Mesendoderm (in vitro differentiated cells): ENCODE results near the gene DPYSL4.
A peak's percentile ranks its signal among the peaks of the same experiment; 100 is the strongest.

Experiments
- DNase-seq: peaks from one replicate; pipeline ENCODE4 v3.0.0; 2013
- H2AK5ac ChIP-seq: 2 replicates; pipeline ENCODE4 v1.6.1; 2013; ENCODE audit warnings: low read length, inconsistent platforms
- H2BK120ac ChIP-seq: 2 replicates; pipeline ENCODE4 v1.6.1; 2013; ENCODE audit warnings: low read depth, mild to moderate bottlenecking, low read length, moderate library complexity, mixed read lengths
- H2BK15ac ChIP-seq: replicated peaks from 2 replicates; pipeline ENCODE4 v1.6.1; 2013; ENCODE audit warnings: low read depth, mild to moderate bottlenecking, moderate library complexity
- H2BK5ac ChIP-seq: 2 replicates; pipeline ENCODE4 v1.6.1; 2013; ENCODE audit warnings: low read length, inconsistent platforms
- H3K18ac ChIP-seq: 2 replicates; pipeline ENCODE4 v1.6.1; 2013; ENCODE audit warnings: mild to moderate bottlenecking, low read length, mixed read lengths
- H3K23ac ChIP-seq: one replicate; pipeline ENCODE4 v1.6.1; 2013; ENCODE audit warnings: low read length
- H3K27ac ChIP-seq: 2 replicates; pipeline ENCODE4 v1.5.1; 2013; ENCODE audit warnings: low read depth, mild to moderate bottlenecking, inconsistent platforms, low read length, moderate library complexity
- H3K27me3 ChIP-seq: 2 replicates; pipeline ENCODE4 v1.6.1; 2013; ENCODE audit warnings: low read length, control low read depth, mild to moderate bottlenecking, inconsistent platforms; ENCODE audit not compliant: insufficient read depth, poor library complexity
- H3K36me3 ChIP-seq: 2 replicates; pipeline ENCODE4 v1.6.1; 2013; ENCODE audit warnings: low read length, inconsistent platforms; ENCODE audit not compliant: control insufficient read depth, insufficient read depth
- H3K4ac ChIP-seq: one replicate; pipeline ENCODE4 v1.6.1; 2013; ENCODE audit warnings: low read depth, mild to moderate bottlenecking, low read length, moderate library complexity
- H3K4me1 ChIP-seq: 2 replicates; pipeline ENCODE4 v1.6.1; 2013; ENCODE audit warnings: low read depth, low read length, inconsistent platforms; ENCODE audit not compliant: control insufficient read depth
- H3K4me2 ChIP-seq: 2 replicates; pipeline ENCODE4 v1.6.1; 2013; ENCODE audit warnings: low read length
- H3K4me3 ChIP-seq: 2 replicates; pipeline ENCODE4 v1.5.1; 2013; ENCODE audit warnings: mild to moderate bottlenecking, low read length
- H3K56ac ChIP-seq: one replicate; pipeline ENCODE4 v1.6.1; 2013; ENCODE audit warnings: low read length
- H3K79me1 ChIP-seq: 2 replicates; pipeline ENCODE4 v1.6.1; 2013; ENCODE audit warnings: low read length, inconsistent platforms
- H3K79me2 ChIP-seq: 2 replicates; pipeline ENCODE4 v1.6.1; 2013; ENCODE audit warnings: mild to moderate bottlenecking, low read length; ENCODE audit not compliant: control insufficient read depth, insufficient read depth
- H3K9ac ChIP-seq: 2 replicates; pipeline ENCODE4 v1.6.1; 2013; ENCODE audit warnings: low read length, inconsistent platforms
- H4K5ac ChIP-seq: one replicate; pipeline ENCODE4 v1.6.1; 2013; ENCODE audit warnings: low read length
- H4K8ac ChIP-seq: one replicate; pipeline ENCODE4 v1.6.1; 2013; ENCODE audit warnings: low read depth, mild to moderate bottlenecking, control low read depth, low read length, moderate library complexity
- WGBS: extraction: QIAGEN DNeasy Blood & Tissue Kit; methylation state at CpG from one replicate; pipeline ENCODE4 v1.1.7; 2013; ENCODE audit warnings: low lambda C conversion rate, missing lambda C conversion rate; ENCODE audit not compliant: insufficient coverage; ENCODE audit errors: extremely low coverage; 5-methylcytosine and 5-hydroxymethylcytosine counted together

Gene DPYSL4

DNA sequence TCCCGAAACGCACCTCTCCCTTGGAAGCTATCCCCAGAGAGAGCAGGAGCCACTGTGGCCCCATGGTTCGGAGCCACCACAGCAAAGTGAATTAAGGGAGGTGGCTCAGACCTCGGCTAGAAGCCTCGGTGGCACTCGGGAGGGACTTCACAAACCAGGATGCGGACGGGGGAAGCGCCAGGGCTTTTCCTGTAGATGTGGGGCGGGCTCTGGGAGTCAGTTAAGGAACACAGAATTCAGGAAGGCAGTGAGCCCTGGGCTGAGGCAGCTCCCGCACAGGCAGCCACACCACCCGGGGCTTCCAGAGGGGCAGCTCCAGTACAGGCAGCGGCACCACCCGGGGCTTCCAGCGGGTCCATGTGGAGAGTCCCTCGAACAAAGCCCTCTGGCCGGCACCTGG is 42.7 kb upstream of the DPYSL4 start:
- no peak overlapping the region for H4K5ac ChIP-seq
- no peak overlapping the region for H3K56ac ChIP-seq
- H2BK15ac ChIP-seq: no peak overlapping the region
- no peaks in the 10 kb centered on the region for H3K36me3 ChIP-seq
- no peaks in the 10 kb centered on the region for H3K4me1 ChIP-seq
- no peak overlapping the region for H3K4me2 ChIP-seq
- H2AK5ac ChIP-seq: no peak overlapping the region
- H2BK120ac ChIP-seq: no peak overlapping the region
- H3K27ac ChIP-seq: no peak overlapping the region
- no peak overlapping the region for H3K23ac ChIP-seq
- DNase-seq: no peak
- no peak overlapping the region for H3K4ac ChIP-seq
- H3K18ac ChIP-seq: no peak overlapping the region
- H3K79me2 ChIP-seq: no peaks in the 10 kb centered on the region
- H3K9ac ChIP-seq: no peak overlapping the region
- H4K8ac ChIP-seq: no peak overlapping the region
- no CpG with 5 or more reads among the region's 17 CpGs for WGBS
- H3K4me3 ChIP-seq: no peak overlapping the region
- no peaks in the 10 kb centered on the region for H3K79me1 ChIP-seq
- no peak overlapping the region for H2BK5ac ChIP-seq
- no peaks in the 10 kb centered on the region for H3K27me3 ChIP-seq

DNA sequence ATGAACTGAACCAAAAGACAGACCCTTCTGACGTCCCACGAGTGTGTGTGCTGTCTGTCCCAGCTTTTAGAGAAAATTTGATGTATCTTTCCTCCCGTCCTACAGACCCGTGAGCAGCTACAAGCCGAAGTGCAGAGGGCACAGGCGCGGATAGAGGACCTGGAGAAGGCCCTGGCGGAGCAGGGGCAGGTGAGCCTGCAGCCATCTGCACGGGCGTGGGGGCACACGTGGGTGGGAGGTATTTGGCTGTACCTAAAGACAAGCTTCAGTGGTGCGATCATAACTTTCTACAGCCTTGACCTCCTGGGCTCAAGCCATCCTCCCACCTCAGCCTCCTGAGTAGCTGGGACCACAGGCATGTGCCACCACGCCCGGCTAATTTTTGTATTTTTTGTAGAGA is 41.7 kb upstream of the DPYSL4 start:
- no peak overlapping the region for H3K23ac ChIP-seq
- WGBS: no CpG with 5 or more reads among the region's 14 CpGs
- H3K4me3 ChIP-seq: no peak overlapping the region
- no peak overlapping the region for H2BK15ac ChIP-seq
- H3K79me1 ChIP-seq: no peaks in the 10 kb centered on the region
- H3K4ac ChIP-seq: no peak overlapping the region
- H3K9ac ChIP-seq: no peak overlapping the region
- no peak overlapping the region for H4K5ac ChIP-seq
- no peak overlapping the region for H2BK5ac ChIP-seq
- no peaks in the 10 kb centered on the region for H3K27me3 ChIP-seq
- no peak overlapping the region for H3K4me2 ChIP-seq
- H2AK5ac ChIP-seq: no peak overlapping the region
- no peak overlapping the region for H3K18ac ChIP-seq
- H3K4me1 ChIP-seq: no peaks in the 10 kb centered on the region
- no peaks in the 10 kb centered on the region for H3K36me3 ChIP-seq
- no peaks in the 10 kb centered on the region for H3K79me2 ChIP-seq
- H3K27ac ChIP-seq: no peak overlapping the region
- no peak for DNase-seq
- no peak overlapping the region for H2BK120ac ChIP-seq
- no peak overlapping the region for H4K8ac ChIP-seq
- no peak overlapping the region for H3K56ac ChIP-seq

DNA sequence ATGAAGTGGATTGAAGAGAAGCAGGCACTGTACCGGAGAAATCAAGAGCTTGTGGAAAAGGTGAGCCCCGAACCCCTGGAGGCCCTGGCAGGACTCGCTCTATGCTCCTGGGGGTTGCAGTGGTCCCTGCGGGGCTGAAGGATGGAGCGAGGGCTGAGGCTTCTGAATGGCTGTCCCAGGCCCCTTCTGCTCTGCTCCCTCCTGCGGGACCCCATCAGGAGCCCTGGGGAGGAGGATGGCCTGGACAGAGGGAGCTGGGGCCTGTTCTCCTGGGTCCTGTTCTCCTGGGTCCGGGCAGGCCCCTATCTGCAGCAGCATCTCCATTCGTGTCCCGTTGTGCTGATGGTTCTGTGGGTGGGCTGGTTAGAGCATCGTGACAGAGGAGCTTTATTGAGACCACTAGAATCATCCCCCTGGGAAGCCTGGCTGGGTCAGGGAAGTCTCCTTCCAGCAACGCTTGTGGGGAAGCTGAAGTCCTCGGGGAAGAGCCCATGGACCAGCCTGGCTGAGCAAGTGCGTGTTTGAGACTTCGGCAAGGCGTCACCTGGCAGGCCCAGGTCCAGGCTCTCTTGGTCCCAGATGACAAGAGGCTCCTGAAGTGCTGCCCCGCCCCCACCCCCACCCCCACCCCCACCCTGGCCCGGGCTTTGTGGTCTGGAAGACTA is 41.1 kb upstream of the DPYSL4 start:
- no peak overlapping the region for H4K8ac ChIP-seq
- no peak overlapping the region for H2BK15ac ChIP-seq
- no peaks in the 10 kb centered on the region for H3K27me3 ChIP-seq
- H2BK120ac ChIP-seq: no peak overlapping the region
- no peak overlapping the region for H3K18ac ChIP-seq
- no CpG with 5 or more reads among the region's 17 CpGs for WGBS
- H3K4me2 ChIP-seq: no peak overlapping the region
- H3K4me1 ChIP-seq: no peaks in the 10 kb centered on the region
- H3K27ac ChIP-seq: no peak overlapping the region
- no peak overlapping the region for H3K4me3 ChIP-seq
- no peaks in the 10 kb centered on the region for H3K79me2 ChIP-seq
- no peaks in the 10 kb centered on the region for H3K36me3 ChIP-seq
- H2BK5ac ChIP-seq: no peak overlapping the region
- no peaks in the 10 kb centered on the region for H3K79me1 ChIP-seq
- DNase-seq: no peak
- no peak overlapping the region for H2AK5ac ChIP-seq
- no peak overlapping the region for H3K23ac ChIP-seq
- no peak overlapping the region for H3K4ac ChIP-seq
- H3K56ac ChIP-seq: no peak overlapping the region
- H3K9ac ChIP-seq: no peak overlapping the region
- no peak overlapping the region for H4K5ac ChIP-seq

DNA sequence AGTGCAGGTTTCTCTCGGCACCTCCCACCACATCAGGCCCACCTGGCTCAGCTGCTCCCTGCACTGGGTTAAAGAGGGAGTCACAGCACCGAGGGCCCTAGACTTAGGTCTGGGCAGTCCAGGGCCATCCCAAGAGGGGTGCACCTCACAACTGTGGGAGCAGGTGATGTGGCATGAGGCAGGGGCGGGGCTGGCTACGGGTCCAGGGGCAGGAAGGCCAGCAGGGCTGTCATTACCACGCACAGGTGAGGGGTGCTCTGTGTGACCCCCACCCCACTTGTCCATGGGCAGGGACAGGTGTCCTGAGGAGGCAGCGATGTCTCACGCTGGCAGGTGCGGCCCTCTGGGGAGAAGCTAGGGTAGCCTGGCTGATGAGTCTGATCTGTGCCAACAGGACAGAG is 40.5 kb upstream of the DPYSL4 start:
- Histone ChIP-seq H2BK15ac (no peak overlapping the region), H2AK5ac (no peak overlapping the region), H4K8ac (no peak overlapping the region)

DNA sequence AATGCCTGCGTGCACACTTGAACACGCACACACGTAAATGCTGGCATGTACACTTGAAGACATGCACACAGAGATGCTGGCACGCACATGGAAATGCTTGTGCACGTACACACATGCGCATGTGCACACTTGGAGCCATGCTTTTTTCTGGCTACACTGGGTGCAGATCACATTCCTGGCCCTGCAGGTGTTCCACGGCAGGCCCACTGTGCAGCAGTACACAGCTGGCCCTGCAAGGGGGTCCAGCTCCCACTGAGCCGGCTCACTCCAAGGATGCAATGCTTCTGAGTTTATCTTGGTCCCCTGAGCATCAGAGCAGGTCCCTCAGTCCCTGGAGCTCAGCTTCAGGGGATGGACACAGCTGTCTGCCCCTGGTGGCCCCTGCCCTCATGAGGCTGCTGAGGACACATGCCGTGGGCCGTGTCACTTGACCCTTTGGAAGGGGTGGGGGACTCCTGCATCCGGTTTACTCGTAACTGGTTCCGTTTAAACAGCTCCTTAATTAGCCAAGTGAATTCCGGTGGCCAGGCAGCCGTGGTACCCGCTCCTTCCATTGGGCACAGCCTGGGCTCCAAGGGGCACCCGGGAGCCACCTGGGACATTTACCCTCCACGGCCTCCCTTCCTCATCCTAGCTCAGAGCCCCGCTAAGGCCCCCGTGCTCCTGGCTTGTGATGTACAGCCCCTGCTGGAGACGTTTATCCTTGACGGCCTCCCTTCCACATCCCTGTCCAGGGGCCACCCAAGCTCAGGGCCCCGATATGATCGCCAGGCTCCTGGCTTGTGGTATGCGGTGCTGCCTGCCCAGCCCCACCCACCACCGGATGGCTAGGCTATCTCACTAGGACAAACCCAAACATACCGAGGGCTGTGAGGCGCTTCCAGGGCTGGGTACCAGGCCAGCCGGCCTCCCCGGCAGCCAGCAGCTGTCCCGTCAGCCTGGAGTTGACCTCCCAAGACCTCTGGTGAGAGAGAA is 39.5 kb upstream of the DPYSL4 start:
- Histone ChIP-seq H3K79me1 (no peaks in the 10 kb centered on the region), H2BK5ac (no peak overlapping the region), H4K8ac (no peak overlapping the region), H2BK15ac (no peak overlapping the region), H3K79me2 (no peaks in the 10 kb centered on the region), H3K4me3 (no peak overlapping the region), H3K4ac (no peak overlapping the region), H3K4me1 (no peaks in the 10 kb centered on the region), H3K4me2 (no peak overlapping the region), H4K5ac (no peak overlapping the region), H3K9ac (no peak overlapping the region), H3K36me3 (no peaks in the 10 kb centered on the region), H3K27ac (no peak overlapping the region), H3K56ac (no peak overlapping the region), H3K27me3 (no peaks in the 10 kb centered on the region), H3K18ac (no peak overlapping the region), H2AK5ac (no peak overlapping the region), H2BK120ac (no peak overlapping the region), H3K23ac (no peak overlapping the region)
- no peak for DNase-seq
- WGBS: no CpG with 5 or more reads among the region's 31 CpGs

More for the DNA sequence above, 40.5 kb upstream of the DPYSL4 start:
- Histone ChIP-seq H3K4me1 (no peaks in the 10 kb centered on the region), H3K56ac (no peak overlapping the region), H3K27me3 (no peaks in the 10 kb centered on the region), H3K27ac (no peak overlapping the region), H3K9ac (no peak overlapping the region), H3K79me2 (no peaks in the 10 kb centered on the region), H2BK120ac (no peak overlapping the region), H3K4ac (no peak overlapping the region), H4K5ac (no peak overlapping the region), H3K18ac (no peak overlapping the region), H3K4me3 (no peak overlapping the region), H2BK5ac (no peak overlapping the region), H3K4me2 (no peak overlapping the region), H3K23ac (no peak overlapping the region), H3K36me3 (no peaks in the 10 kb centered on the region), H3K79me1 (no peaks in the 10 kb centered on the region)
- peak; percentile 32 for DNase-seq
- WGBS: no CpG with 5 or more reads among the region's 8 CpGs
